GM20431 (cell line): ENCODE results near the gene HMGCS2.
"Not testable (repeated sequence)": the region's sequence is repeated elsewhere in the genome, so short reads cannot be mapped to it uniquely, and the experiment has no call there.

Experiments used
- in situ Hi-C: fragments of 300-500 bp; cut with MseI, MboI; formaldehyde crosslinking; loops from one replicate; pipeline ENCODE4 v1.15.0; 2020; ENCODE audit warnings: low sequenced_read_pairs; ENCODE audit not compliant: unreplicated experiment

Gene HMGCS2

GRCh38 chr1:119791377-119791776, 22.7 kb upstream of the HMGCS2 start:
- in situ Hi-C loops = no loop called here

GRCh38 chr1:119790451-119791198, 21.9 kb upstream of the HMGCS2 start:
- in situ Hi-C loops = no loop called here

- in situ Hi-C loops = no loop called here
These were observed 19.1 kb upstream of the HMGCS2 start for GRCh38 chr1:119787776-119788175.

GRCh38 chr1:119786473-119787050, 17.9 kb upstream of the HMGCS2 start:
- in situ Hi-C loops = not testable (repeated sequence)

- in situ Hi-C loops = not testable (repeated sequence)
These were observed 17.3 kb upstream of the HMGCS2 start for GRCh38 chr1:119786046-119786445.

- in situ Hi-C loops = no loop called here
These were observed 15.6 kb upstream of the HMGCS2 start for GRCh38 chr1:119784191-119784781.

GRCh38 chr1:119783354-119784185, 14.9 kb upstream of the HMGCS2 start:
- in situ Hi-C loops = no loop called here

- in situ Hi-C loops = no loop called here
These were observed 14.1 kb upstream of the HMGCS2 start for GRCh38 chr1:119782631-119783325.

- in situ Hi-C loops = no loop called here
These were observed 12.9 kb upstream of the HMGCS2 start for GRCh38 chr1:119781434-119782210.

- in situ Hi-C loops = no loop called here
These were observed 11.2 kb upstream of the HMGCS2 start for GRCh38 chr1:119779869-119780356.

- in situ Hi-C loops = no loop called here
These were observed 10.3 kb upstream of the HMGCS2 start for GRCh38 chr1:119778886-119779560.

- in situ Hi-C loops = no loop called here
These were observed 9.7 kb upstream of the HMGCS2 start for GRCh38 chr1:119778359-119778758.

GRCh38 chr1:119774746-119775490, 6.2 kb upstream of the HMGCS2 start:
- in situ Hi-C loops = no loop called here

- in situ Hi-C loops = no loop called here
These were observed 5.1 kb upstream of the HMGCS2 start for GRCh38 chr1:119773711-119774241.

GRCh38 chr1:119772298-119772697, 3.6 kb upstream of the HMGCS2 start:
- in situ Hi-C loops = no loop called here

- in situ Hi-C loops = no loop called here
These were observed 3.1 kb upstream of the HMGCS2 start for GRCh38 chr1:119771770-119772169.

- in situ Hi-C loops = no loop called here
These were observed 2.3 kb upstream of the HMGCS2 start for GRCh38 chr1:119771016-119771415.

GRCh38 chr1:119767486-119767885, 1.2 kb downstream of the HMGCS2 start:
- in situ Hi-C loops = no loop called here
